Measurements from ENCODE around the gene SLC43A2.
A peak's percentile ranks its signal among the peaks of the same experiment; 100 is the strongest.

The SLC43A2 gene

DNA sequence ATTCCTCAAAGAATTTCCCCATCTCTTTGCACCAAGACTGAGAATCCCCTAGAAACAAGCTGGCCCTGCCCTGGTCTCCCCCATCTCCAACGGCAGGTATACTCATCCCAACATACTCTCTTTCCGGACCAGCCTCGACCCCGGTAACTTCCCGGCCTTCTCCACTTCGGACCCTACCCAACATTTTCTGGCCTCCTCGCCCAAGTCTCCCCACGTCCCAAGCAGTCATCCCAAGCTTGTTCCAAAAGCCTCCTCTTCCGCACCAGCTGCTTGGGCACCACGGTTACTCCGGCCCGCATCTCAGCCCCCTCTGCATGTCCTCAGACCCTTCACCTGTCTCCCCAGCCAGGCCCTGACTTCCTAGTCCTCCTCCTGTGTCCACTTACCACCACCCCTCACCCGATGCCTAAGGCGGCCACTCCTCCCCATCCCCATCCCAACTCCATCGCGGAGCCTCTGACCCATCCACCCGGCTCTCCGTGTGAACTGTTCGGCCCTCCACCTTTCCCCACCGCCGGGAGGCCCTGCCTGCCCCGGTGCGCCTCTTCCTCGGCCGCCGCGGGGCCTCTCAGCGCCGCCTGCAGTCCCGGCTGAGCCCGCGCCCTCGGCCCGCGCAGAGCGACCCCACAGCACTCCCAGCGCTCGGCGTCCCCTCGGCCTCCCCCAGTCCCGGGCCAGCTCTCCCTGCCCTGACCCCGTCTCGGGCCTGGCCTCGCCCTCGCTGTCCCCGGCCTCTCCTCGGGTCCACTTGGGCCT, 67.0 kb downstream of the SLC43A2 start:
- peak; percentile 19 to 40 for DNase-seq

DNA sequence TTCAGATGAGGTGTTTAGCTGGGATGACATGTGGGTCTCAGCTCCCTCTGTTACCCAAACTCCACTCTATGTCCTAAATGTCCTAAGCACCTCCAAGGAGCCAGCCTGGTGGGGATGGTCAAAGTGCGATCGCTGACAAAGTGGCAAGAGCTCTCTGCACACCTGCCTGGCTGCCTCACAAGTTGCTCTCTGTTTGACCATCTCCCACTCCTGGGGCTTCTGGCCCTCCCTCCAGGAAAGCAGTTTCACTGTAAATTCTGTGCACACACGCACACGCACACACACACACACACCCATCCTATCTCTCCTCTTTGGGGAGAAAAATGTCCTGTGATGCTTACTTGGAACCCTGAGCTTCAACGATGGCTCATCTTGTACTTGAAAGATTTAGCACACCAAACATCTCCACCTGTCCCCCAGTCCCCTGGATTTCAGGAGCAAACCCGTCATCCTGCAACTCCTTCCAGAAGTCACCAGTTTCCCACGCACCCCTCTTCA, 67.7 kb downstream of the SLC43A2 start:
- no peak for DNase-seq

DNA sequence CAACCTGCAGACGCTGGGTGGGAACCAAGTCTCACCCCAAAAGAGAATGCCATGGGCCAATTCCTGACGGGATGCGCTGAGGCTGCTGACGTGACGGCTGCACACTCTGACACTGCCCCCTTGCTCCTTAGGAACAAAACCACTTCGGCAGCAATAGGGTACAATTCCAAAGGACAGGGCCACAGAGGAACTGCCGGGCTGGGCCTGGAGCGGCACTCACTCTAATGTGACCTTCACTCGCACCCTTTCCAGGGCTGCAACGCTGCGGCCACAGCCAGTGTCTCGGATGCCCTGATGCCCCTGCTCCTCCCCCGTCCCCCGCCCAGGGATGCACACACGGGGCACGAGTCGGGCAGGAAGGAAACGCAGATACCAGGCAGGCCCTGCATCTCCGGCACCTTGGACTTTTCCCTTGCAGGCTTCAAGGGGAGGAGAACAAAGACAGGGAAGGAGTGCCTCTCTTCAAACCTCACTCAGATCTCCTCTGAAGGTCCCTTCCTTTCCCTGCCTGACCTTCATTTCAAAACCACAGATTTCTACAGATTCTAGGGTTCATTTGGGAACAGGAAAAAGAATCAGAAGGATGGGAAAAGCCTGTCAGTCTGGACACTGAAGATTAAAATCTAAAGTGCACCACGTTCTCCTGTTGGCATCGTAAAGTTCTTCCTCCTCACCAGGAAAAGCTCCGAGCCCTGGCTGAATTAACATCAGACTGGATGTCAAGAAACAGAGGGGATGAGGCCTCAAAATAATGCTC, 68.4 kb downstream of the SLC43A2 start:
- DNase-seq, result no peak

DNA sequence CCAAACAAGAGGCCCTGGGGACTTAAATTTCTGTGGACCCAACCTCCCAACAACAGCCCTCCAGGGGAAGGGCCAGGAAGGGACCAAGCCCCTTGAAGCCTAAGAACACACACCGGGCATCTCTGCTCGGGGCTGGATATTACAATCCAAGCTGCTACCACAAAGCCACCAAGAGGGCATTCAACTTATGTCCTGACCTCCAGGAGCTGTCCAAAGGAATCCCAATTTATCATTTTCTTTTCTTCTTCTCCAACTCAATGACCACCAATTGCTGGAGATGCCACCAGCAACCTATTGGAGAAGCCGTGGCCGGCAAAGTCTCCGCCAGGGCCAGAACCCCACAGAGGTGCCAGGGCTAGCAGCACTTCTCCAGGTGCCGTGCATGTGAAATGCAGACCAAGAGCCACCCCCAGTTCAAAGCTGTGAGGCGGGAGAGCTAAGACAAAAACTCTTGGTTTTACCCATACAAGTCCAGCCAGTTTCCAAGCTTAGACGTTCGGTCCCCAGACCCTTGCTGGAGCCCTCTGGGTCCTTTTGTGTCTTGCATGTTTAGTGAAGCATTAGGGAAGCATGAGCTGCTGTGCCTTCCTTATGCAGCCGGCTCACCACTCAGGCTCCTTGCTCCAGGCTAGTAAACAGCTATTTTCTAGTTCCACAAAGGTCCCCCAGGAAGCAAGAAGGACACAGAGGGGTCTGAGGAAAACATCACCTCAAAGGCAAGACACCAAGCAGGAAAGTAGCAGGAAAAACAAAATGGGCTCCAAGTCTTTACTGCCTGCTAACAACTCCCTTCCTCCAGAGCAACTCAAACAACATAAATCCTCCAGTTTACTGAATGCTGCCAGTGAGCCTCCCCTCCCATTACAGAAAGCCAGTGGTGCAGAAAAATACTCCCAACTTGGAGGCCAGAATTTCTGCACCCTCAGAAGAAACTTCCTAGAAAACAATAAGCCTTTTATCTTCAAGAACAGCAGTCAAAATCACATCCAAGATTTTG, 69.3 kb downstream of the SLC43A2 start:
- no peak for DNase-seq

DNA sequence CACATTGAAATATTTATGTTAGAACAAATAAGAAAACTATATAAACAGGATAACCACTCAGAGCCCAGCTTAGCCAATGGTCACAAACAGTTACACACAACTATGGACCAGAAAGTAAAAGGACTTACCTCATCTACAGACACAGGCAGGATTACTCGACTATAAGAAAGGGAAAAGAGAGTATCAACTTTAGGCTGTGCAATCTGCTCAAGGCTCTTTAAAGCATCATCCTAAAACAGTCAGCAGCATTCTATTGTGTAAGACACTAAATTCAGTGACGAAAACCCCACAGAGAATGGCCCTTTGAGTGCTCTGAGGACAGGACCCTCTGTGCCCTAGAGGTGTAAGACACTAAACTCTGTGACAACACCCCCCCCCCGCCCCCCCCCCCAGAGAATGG, 70.2 kb downstream of the SLC43A2 start:
- no peak for DNase-seq

DNA sequence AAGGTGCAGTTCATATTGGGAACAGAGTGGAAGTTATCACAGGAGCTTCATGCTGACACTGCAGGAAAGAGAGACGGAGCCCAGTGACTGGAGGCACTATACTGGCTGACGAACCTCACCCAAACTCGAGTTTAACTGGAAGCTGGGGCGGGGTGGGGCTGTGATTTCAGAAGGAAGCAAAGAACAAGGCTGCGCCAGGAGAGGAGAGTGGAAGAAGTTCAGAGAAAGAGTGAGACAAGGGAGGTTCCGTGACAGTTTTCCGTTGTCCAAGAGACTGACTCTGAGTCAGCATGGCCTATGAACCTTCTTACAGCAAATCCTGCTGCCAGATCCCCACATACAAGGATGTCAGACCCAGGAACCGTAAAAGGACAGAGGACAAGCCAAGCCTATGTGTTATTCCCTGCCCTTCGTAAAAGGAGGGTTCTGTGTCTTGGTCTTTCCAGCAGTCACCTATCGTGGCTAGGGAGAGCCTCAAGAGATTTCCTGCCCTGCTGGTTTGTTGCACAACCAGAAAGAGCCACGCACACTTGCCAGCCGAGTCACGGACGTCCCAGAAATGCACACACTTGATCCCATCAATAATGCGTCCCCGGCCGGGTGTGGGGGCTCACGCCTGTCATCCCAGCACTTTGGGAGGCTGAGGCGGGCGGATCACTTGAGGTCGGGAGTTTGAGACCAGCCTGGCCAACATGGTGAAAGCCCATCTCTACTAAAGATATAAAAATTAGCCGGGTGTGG, 71.1 kb downstream of the SLC43A2 start:
- no peak for DNase-seq

DNA sequence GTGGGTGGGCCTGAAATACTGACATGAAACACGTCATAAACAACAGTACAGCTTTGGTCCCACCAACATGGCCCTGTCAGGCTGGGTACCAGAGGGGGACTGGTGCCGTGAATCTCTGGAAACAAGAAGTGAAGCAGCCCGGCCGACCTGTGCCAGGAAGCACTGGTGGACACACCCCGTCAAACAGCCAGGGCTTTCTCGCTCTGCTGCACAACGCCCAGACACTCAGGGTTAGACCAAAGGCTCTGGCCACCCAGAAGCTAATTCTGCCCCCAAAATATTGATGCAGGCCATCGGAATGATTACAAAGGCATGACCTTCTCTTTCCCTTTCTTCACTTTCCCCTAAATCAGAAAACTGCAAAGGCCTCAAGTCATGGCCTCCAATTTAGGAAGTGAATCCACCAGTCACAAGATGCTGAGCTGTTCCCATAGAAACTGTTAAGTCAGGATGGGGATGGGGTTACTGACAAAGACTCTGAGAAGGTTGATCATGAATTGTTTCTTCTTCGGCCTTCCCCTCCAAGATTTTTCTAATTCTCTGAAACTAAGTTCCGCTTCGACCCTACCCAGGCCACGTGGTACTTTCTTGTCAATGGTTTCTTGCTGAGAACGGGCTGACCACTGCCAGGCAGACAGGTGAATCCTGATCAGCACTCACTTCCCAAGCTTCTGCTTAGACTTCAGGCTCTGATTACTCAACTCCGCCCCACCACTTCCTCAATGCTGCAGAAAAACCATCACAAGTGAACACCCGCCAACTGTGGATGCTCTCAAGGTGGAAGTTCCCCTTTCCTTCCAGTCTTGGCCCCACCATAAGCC, 72.8 kb downstream of the SLC43A2 start:
- DNase-seq, result no peak

DNA sequence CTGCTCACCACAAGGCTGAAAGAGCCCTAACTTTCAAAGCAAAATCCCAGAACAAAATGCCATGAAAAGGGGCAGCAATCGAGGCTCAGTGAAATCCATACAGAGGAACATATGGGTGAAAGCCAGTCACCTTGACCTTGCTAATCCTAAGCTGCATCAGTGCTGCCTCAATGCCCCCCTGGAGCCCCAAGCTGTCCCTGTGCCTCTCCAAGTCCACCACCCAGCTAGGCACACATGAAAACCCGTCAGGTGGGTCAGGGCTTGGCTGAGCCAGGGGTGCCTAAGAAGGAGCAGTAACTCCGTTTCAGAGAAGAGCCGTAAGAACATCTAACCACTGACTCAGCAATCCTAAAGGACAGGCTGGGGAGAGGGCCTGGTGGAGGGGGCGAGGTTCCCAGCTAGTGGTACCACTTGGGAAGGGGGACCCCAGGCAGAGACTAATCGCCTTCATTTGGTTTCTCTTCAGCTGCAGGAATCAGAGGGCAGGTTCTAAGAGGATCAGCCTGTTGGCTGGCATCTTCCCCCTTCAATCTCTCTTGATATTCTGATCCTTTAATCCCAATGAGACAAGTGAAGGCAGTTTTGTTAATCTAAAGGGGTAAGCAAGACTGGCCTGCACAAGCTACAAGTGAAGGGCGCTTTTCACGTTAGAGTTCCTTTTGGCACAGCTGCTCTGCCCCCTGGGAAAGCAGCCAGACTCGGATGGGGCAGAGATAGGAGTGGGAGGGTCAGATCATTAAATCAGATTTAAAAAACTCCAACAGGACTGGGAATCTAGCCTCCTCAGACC, 73.7 kb downstream of the SLC43A2 start:
- DNase-seq, result no peak

DNA sequence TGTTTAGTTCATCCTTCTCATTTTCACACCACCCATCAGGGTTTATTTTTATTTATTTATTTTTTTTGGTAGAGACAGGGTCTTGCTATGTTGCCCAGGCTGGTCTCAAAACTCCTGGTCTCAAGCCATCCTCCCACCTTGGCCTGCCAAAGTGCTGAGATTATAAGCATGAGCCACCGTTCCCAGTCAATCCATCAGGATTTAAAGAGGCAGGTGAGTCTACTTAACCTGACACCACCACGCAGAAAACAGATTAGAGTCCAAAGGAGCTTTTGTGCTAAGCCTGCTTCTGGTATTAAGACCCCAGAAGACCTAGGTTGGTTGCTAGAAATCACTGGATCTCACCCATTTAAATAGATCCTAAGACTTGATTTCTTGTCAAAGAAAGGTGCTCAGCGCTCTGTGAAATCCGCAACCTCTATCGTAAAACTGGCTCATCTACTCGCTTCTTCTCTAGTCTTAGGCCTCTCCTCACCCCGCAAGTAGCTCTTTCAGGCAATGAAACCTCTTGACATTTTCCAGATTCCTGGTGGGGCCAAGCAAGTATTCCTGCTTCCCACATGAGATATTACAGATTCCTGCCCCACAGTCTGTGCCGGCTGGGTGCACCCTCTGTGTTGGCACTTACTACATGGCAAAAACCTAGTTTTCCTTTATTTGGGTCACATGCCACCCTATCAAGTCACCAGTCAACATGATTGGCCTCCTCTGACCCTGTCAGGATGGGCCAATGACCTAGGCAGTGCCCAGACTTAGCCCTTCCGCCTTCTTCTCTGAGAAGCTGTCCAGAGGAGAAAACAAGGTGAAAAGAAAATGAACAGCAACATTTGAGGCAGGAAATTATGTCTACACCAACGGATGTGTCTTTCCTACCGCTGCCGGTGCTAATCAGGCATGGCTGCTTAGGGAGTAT, 75.0 kb downstream of the SLC43A2 start:
- DNase-seq, result no peak

DNA sequence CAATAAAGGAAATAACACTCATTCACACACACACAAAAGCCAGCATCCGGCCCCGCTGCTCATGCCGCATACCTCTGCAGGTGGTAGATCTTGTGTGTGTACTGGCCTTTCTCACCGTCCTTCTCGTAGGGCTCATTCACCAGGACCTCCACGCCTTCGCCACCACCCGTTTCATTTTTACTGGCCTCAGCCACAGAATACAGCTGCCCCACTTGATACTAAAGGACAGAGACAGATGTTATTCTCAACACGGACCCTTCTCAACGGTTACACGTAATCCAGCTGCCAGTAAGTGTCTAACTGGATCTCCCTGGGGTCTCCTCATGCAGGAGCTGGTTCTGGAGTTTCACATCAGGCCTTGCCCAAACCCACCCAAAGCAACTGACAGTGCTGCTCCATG, 75.7 kb downstream of the SLC43A2 start:
- DNase-seq, result no peak

DNA sequence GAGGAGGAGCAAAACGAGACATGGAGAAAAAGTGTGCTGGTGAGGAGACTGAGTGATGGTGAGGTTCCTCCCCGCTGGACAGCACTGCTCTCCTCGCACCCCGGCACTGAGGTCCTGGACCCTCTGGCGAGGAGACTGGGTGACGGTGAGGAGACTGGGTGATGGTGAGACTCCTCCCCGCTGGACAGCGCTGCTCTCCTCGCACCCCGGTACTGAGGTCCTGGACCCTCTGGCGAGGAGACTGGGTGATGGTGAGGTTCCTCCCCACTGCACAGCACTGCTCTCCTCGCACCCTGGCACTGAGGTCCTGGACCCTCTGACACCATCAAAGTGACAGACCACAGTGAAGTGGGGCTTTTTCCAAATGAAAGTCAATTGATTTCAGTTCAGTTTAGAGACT, 76.9 kb downstream of the SLC43A2 start:
- no peak for DNase-seq

DNA sequence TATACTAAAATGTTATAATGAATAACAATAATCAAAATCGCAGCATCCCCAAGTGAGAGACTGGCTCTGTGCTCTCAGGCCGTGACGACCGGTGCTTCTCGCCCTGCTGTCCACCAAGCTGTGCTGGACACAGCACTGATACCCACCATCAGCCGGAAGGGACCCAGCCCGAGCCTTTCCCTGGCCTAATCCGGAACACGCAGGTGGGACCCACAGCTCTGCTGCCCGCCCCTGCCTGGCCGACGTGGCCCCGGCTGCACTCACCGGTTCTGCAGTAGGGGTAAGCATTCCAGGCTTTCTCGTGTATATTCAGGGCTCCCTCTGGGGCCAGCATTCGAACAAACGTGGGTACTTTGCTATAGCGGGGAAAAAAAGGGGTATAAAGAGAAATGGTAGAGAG, 80.6 kb downstream of the SLC43A2 start:
- DNase-seq, result no peak

DNA sequence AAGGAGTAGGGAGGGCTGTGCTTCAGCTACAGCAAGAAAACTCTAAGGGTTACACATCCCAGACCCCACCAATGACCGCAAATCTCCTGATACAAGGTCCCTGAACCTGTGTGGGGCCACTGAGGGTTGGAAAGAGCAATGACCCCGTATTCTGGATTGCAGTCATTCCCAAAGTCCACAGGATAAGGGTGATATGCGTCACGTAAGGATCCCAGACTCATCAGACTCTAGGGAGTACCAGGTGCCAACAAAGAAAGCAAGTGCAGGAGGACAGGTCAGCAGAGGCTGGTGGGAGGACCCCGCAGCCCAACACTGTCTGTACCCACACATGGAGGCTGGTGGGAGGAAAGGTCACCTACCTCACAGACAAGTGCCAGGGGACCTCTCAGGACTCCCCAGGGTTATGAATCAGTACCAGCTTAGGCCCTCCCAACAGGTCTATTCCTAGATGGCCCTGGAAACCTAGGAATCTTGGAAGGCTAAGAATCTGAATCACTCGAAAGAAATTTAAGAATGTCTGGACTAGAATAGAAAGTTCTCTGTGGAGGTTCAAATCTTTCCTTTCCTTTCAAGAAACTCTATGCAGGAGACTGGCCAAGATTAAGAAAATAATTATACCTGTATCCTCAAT, 82.2 kb downstream of the SLC43A2 start:
- no peak for DNase-seq

DNA sequence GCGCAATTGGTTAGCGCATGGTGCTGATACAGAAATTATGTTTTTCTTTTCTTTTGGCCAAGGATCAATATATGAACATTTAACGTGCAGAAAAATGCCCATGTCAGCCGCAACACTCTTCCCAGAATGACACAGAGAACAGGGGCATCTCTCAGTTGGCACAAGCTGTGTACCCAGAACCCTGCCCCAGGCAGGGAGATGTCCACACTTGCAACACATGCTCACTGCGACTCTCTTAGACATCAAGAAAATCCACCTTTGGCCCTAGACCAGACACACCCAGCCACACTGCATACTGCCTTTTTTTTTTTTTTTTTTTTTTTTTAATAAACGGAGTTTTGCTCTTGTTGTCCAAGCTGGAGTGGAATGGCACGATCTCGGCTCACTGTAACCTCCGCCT, 83.0 kb downstream of the SLC43A2 start:
- no peak for DNase-seq

DNA sequence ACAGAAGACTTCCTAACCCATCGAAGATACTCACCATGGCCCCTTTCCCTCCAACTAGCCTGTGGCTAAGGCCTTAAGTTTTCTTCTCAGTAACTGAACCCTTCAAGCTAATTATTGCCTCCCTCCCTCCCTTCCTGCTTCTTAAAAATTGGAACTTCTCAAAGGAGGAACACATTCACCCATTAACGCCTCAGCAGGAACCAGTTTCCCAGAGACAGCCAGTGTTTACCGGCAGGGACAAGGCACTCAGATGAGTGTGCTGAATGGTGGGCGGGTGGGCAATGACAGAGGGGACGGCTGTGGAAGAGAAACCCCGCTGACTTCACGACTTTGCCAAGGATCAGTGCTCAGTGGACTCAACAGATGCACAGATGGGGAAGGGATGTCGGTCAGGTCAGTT, 86.3 kb downstream of the SLC43A2 start:
- DNase-seq, result no peak

DNA sequence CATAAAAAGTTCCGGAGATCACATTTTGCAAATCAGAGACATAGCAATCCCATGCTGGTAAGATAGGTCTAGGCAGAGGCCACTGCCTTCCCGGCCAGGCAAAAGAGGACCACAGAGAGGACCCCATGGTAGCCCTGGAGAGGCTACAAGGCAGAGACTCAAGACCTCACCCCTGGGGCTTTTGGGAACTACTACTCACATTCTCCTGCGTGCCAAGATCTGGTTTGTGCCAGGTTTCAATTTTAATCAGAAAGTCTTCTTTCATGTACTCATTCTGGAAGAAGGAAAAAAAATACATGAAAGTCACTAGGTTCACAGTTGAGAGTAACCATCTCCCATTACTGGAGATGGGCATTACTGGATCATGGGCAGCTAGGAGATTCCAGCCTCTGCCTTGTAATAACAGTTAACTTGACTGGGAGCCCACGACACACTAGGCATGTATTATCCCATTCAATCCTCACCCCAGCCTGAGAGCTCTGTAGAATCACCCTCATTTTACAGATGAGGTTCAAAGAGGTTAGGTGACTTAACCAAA, 87.2 kb downstream of the SLC43A2 start:
- DNase-seq, result no peak

DNA sequence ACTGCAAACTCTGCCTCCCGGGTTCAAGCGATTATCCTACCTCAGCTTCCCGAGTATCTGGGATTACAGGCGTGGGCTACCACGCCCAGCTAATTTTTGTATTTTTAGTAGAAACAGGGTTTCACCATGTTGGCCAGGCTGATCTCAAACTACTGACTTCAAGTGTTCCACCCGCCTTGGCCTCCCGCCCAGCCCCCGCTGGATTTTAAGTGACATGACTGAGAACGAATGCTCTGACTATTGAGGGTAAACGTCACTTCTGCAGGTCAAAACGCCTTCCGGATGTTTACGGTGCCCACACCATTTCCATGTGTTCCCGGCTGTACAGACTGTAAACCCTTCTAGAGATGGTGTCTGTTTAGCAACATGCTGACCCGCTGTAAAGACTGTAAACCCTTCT, 88.8 kb downstream of the SLC43A2 start:
- DNase-seq, result no peak

DNA sequence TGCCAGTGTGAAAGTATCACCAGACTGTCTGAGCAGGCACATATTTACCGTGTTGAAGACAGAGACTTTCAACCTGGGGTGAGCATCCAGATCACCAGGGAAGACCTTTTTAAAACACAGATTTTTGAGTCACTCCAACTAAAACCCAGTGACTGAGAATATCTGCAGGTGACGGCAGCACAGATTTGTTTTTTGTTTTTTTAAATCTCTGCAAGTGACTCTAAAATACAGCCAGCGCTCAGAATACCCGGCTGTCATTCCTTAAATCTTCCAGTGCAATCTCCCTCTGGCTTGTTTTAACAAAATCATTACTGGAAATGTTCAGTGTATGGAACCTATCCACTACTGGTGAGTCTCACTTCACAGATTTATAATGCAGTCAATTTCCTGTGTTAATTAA, 92.9 kb downstream of the SLC43A2 start:
- no peak for DNase-seq
